Esophagus (tissue), 2 donors: ENCODE measurements around the gene NEURL1B. TPM values are rescaled to one million over a fixed set of nuclear protein-coding genes. Genes with fewer than 3 reads are reported as not detected.

ENCODE experiments used
- H3K27ac ChIP-seq, 2 donors: one replicate each; pipeline ENCODE4 v1.5.1; 2013; ENCODE audit warnings: low read depth in 2 of 2, mild to moderate bottlenecking in 2 of 2, inconsistent platforms in 1 of 2, low read length in 1 of 2, moderate library complexity in 1 of 2
- H3K27me3 ChIP-seq, 2 donors: one replicate each; pipeline ENCODE4 v1.6.1; 2013; ENCODE audit warnings: low read length in 2 of 2, control low read depth in 1 of 2, mild to moderate bottlenecking in 1 of 2; ENCODE audit not compliant: insufficient read depth in 2 of 2, control insufficient read depth in 1 of 2
- H3K36me3 ChIP-seq, 2 donors: one replicate each; pipeline ENCODE4 v1.6.1; 2013; ENCODE audit warnings: low read length in 1 of 2; ENCODE audit not compliant: control insufficient read depth in 2 of 2, insufficient read depth in 2 of 2
- H3K4me1 ChIP-seq, 2 donors: one replicate each; pipeline ENCODE4 v1.6.1; 2013; ENCODE audit warnings: low read length in 1 of 2; ENCODE audit not compliant: control insufficient read depth in 2 of 2, insufficient read depth in 2 of 2
- H3K4me3 ChIP-seq, 2 donors: one replicate each; pipeline ENCODE4 v1.5.1; 2013; ENCODE audit warnings: low read length in 2 of 2, mild to moderate bottlenecking in 2 of 2, low read depth in 1 of 2, moderate library complexity in 1 of 2
- H3K9me3 ChIP-seq, 2 donors: one replicate each; pipeline ENCODE4 v1.6.1; 2013; ENCODE audit warnings: mild to moderate bottlenecking in 2 of 2, low read depth in 1 of 2, low read length in 1 of 2, moderate library complexity in 1 of 2; ENCODE audit not compliant: control insufficient read depth in 2 of 2, insufficient read depth in 1 of 2
- WGBS, 2 donors: extraction: QIAGEN DNeasy Blood & Tissue Kit; methylation state at CpG; one replicate each; pipeline ENCODE4 v1.1.7; 2013; 5-methylcytosine and 5-hydroxymethylcytosine counted together
- polyA plus RNA-seq, 2 donors: library from polyadenylated mRNA; stranded (reverse); fragments of 200-250 nt; gene quantifications; one replicate each; pipeline ENCODE4 v1.2.3, GENCODE V29; 2013
- donor health status: healthy with polysubstance abuse.
- donor health status: Bipolar disorder and iron deficiency.

Gene NEURL1B
- polyA plus RNA-seq, 2 donors = 6.9 to 8.6 TPM

DNA sequence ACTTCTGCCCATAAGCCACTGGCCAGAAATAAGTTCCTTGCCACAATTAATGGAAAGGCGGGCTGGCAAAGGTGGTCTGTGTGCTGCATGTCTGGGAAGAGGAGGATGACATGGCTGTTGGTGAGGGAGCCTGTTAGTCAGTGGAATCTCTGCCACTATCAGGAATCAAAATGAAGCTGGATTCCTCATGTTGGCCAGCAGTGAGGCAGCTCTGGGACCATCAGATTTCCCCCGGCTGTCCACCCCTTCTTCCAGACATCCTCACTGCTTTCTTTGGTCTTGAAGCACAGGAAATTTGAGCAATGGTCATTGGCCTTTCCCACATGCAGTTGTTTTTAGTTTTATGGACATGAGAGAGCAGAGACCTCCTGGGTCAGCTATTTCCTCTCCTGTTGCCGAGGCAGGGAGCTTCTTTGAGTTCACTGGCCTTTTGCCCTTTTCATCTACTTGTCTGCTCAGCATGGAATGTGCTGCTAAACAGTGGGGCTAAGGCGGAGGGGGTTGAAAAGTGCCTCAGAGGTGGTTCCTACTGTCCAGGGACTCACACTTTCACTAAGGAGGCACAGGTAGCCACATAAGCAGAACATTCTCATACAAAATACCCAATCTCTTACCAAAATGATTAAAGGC, 34.8 kb upstream of the NEURL1B start:
- no peak overlapping the region for H3K4me3 ChIP-seq
- no peaks in the 10 kb centered on the region for H3K27me3 ChIP-seq
- H3K4me1 ChIP-seq = no peaks in the 10 kb centered on the region
- WGBS, 2 donors = 72 to 73% methylated on average over 4 of the region's 4 CpGs
- no peaks in the 10 kb centered on the region for H3K9me3 ChIP-seq
- no peak overlapping the region for H3K27ac ChIP-seq
- H3K36me3 ChIP-seq = no peaks in the 10 kb centered on the region

DNA sequence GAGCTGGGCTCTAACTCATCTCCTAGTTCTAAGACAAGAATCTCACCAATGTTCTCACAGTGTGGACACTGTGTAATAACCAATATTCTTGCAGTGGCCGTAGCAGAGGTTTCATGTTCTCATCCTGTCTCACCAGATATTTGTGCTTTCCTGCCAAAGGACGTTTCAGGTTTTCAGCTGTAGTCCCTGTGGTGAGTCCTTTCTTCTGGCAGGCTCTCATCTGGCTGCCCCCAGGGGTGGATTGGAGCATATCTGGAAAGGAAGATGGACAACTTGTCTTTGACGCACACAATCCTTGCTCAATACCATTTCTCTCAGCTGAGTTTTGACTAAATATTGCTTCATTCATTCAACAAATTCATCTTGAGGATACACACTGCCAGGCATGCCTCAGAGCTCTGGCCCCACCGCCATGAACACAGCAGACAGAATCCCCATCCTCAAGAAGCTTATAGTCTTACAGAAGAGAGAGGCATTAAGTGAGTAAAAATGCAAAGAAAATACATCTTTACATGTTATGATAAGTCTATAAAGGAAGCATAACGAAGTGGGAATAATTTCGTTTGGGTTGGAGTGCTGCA, 33.8 kb upstream of the NEURL1B start:
- WGBS, 2 donors = 68 to 72% methylated on average over 6 of the region's 6 CpGs
- Histone ChIP-seq H3K27me3 (no peaks in the 10 kb centered on the region), H3K36me3 (no peaks in the 10 kb centered on the region), H3K4me1 (no peaks in the 10 kb centered on the region), H3K4me3 (no peak overlapping the region), H3K27ac (no peak overlapping the region), H3K9me3 (no peaks in the 10 kb centered on the region)

GRCh38 chr5:172608773-172609172, 32.3 kb upstream of the NEURL1B start:
- WGBS, 2 donors = 95 to 97% methylated on average over 3 of the region's 3 CpGs
- Histone ChIP-seq H3K4me3 (no peak overlapping the region), H3K27me3 (no peaks in the 10 kb centered on the region), H3K36me3 (no peaks in the 10 kb centered on the region), H3K27ac (no peak overlapping the region), H3K9me3 (no peaks in the 10 kb centered on the region), H3K4me1 (no peaks in the 10 kb centered on the region)

GRCh38 chr5:172610643-172611042, 30.4 kb upstream of the NEURL1B start:
- H3K4me1 ChIP-seq = no peaks in the 10 kb centered on the region
- no peaks in the 10 kb centered on the region for H3K36me3 ChIP-seq
- WGBS, 2 donors = 78 to 84% methylated on average over 6 of the region's 6 CpGs
- H3K9me3 ChIP-seq = no peaks in the 10 kb centered on the region
- no peaks in the 10 kb centered on the region for H3K27me3 ChIP-seq
- no peak overlapping the region for H3K4me3 ChIP-seq
- H3K27ac ChIP-seq = no peak overlapping the region

- Histone ChIP-seq H3K4me3 (no peak overlapping the region), H3K4me1 (no peaks in the 10 kb centered on the region), H3K27me3 (no peaks in the 10 kb centered on the region), H3K9me3 (no peaks in the 10 kb centered on the region), H3K27ac (no peak overlapping the region), H3K36me3 (no peaks in the 10 kb centered on the region)
- WGBS, 2 donors = 88 to 90% methylated on average over 8 of the region's 8 CpGs
Measured at GRCh38 chr5:172611913-172612312, 29.1 kb upstream of the NEURL1B start.

DNA sequence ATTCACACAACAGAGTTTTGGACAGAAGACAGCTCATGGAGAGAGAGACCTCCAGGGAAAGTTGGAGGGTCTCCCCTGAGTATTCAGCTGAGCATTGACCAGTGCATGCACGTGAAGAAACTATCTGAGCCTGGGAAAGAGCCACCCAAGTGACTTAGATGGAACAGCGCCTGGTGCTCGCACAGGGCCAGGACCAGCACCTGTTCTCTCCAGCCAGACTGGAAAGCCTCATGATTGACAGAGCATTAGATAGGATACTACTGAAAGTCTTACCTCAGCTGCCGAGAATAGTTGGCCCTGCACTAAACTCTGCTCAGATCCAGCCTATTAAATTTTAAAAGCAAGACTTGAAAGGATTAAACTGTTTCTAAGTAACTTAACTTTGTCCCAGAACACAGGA, 28.3 kb upstream of the NEURL1B start:
- Histone ChIP-seq H3K4me3 (no peak overlapping the region), H3K4me1 (no peaks in the 10 kb centered on the region), H3K9me3 (no peaks in the 10 kb centered on the region), H3K27ac (no peak overlapping the region), H3K27me3 (no peaks in the 10 kb centered on the region), H3K36me3 (no peaks in the 10 kb centered on the region)
- WGBS, 2 donors = 87 to 93% methylated on average over 4 of the region's 4 CpGs

DNA sequence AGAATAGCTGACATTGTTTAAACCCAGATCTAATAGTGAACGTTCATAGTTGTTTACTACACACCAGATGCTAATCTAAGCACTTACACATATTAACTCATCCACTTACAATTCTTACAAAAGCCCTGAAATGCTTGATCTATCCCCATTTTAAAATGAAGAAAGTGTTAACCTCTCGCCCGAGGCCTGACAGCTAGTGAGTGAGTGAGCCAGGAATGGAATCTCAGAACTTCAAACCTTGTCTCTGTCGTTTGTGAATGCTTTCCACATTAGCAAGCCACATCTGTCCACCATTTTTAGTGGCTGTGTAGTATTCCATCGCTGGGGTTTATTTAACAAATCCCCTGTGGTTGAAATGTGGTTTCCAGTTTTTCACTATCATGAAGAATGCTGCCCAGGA, 24.9 kb upstream of the NEURL1B start:
- Histone ChIP-seq H3K9me3 (no peaks in the 10 kb centered on the region), H3K4me3 (no peak overlapping the region), H3K27ac (peak overlapping the region in 1 of 2 donors; percentile 19), H3K4me1 (no peaks in the 10 kb centered on the region), H3K36me3 (no peaks in the 10 kb centered on the region), H3K27me3 (no peaks in the 10 kb centered on the region)
- 58 to 66% methylated on average over 5 of the region's 5 CpGs for WGBS, 2 donors

- Histone ChIP-seq H3K9me3 (no peaks in the 10 kb centered on the region), H3K27ac (peak overlapping the region in 1 of 2 donors; percentile 19), H3K36me3 (no peaks in the 10 kb centered on the region), H3K4me1 (no peaks in the 10 kb centered on the region), H3K4me3 (no peak overlapping the region), H3K27me3 (no peaks in the 10 kb centered on the region)
- WGBS, 2 donors = 67 to 80% methylated on average over 16 of the region's 16 CpGs
Measured at GRCh38 chr5:172616730-172617129, 24.3 kb upstream of the NEURL1B start.

GRCh38 chr5:172617817-172618216, 23.2 kb upstream of the NEURL1B start:
- H3K27ac ChIP-seq = no peak overlapping the region
- H3K9me3 ChIP-seq = no peaks in the 10 kb centered on the region
- 86 to 87% methylated on average over 26 of the region's 26 CpGs for WGBS, 2 donors
- H3K4me1 ChIP-seq = no peaks in the 10 kb centered on the region
- no peak overlapping the region for H3K4me3 ChIP-seq
- H3K27me3 ChIP-seq = no peaks in the 10 kb centered on the region
- H3K36me3 ChIP-seq = no peaks in the 10 kb centered on the region
